KOPT-K1 (cell line): ENCODE results near the gene RUNX2.

Experiments
- H3K27ac ChIP-seq: fragments of 200-600 bp; sonication (generic); 2 replicates; pipeline ENCODE4 v1.5.1; 2016; ENCODE audit warnings: antibody characterized with exemption, mild to moderate bottlenecking, low read depth, low read length; ENCODE audit not compliant: poor library complexity, severe bottlenecking
- H3K36me3 ChIP-seq: fragments of 200-600 bp; sonication (generic); 2 replicates; pipeline ENCODE4 v1.5.1; 2017; ENCODE audit warnings: antibody characterized with exemption, mild to moderate bottlenecking, low read length, moderate library complexity; ENCODE audit not compliant: insufficient read depth
- H3K9me3 ChIP-seq: fragments of 200-600 bp; sonication (generic); 2 replicates; pipeline ENCODE4 v1.5.1; 2017; ENCODE audit warnings: antibody characterized with exemption, low read length, mild to moderate bottlenecking; ENCODE audit not compliant: insufficient read depth, poor library complexity, severe bottlenecking

The RUNX2 gene

DNA sequence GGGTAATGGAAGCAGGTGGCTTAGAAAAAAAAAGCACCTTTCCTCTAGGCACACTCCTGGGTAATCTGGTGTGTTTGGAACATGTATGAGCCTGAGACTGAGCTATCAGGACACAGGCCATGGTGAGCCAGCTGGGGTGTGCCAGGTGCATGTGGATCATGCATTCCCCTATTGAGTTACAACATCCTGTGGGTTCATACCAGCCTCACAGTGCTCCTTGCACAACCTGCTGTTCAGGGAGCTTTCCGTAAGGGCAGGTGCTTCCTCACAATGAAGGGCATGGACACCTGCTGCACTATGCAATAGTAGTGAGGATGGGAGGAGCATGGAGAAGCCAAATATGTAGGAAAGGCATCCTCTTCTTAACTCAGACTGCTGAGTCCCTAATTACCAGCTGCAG lies 246.8 kb downstream of the RUNX2 start:
- Histone ChIP-seq H3K9me3 (no peaks in the 10 kb centered on the region), H3K27ac (no peak overlapping the region), H3K36me3 (no peaks in the 10 kb centered on the region)

DNA sequence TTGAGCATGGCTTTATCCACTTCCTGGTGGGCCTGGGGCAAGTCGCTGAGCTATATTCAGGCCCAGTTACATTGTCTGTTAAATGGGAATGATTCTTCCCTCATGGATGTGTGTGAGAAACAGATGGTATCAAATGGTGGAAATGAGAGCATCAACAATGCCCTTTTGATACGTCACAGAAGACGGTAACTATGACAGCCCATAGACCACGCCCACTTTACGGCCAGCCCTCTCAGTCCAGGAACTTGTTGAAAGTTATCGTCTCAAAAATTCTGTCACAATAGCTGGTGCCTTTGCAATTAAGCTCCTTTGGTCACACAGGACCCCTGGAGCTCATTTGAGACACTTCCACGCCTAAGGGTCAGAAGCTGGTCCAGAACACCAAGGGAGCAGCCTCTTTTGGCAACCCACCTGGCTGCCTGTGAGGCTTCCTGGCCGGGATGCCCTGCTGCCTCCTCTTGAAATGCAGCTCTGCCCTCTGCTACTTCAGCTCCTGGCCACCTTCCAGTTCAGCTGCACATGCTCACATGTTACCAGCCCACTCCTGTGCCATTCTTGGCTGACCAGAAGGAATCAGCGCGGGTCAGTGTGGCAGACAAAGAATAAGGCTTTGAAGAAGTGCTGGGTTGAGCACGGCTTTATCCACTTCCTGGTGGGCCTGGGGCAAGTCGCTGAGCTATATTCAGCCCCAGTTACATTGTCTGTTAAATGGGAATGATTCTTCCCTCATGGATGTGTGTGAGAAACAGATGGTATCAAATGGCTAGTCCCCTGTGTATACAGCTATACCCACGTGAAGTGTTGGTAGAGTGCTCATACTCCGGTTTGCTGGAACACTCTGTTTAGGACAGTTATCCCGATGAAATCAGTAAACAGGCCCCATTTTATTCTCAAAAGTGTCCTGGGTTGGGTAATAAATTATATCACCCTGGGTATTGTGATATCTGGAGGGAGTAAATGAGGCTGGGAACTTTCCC lies 248.8 kb downstream of the RUNX2 start:
- Histone ChIP-seq H3K27ac (no peak overlapping the region), H3K36me3 (no peaks in the 10 kb centered on the region), H3K9me3 (no peaks in the 10 kb centered on the region)

DNA sequence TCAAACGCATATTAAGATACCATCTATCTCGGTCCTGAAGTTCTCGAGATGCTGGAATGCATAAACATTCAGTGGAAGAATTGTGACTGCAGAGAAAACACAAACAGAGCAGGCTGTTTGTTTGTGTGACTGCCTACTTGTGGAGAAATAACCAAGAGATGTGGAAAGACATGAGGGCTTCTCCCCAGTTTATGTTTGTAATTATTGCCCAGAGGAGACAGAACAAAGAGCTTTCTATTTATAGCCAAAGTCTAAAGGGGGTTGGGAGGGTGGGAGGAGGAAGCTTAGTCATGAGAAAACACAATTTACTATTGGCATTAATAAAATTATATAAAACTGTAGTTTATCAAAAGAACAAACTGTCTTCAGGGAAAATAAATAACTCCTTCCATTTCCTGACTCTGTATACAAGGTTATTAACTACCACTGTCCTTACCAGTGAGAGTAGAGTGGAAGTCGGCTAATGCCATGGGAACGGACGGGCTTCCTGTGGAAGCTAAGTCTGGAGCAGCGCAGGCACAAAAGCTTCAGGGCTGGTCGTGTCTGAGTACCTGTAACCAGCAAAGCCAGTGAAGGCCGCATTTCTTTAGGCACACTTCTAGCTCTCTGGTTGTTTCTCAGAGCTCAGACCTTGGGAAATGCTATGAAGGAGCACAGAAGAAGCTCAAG lies 249.8 kb downstream of the RUNX2 start:
- Histone ChIP-seq H3K27ac (no peak overlapping the region), H3K36me3 (no peaks in the 10 kb centered on the region), H3K9me3 (peaks cover 6% of the 10 kb centered on the region)

DNA sequence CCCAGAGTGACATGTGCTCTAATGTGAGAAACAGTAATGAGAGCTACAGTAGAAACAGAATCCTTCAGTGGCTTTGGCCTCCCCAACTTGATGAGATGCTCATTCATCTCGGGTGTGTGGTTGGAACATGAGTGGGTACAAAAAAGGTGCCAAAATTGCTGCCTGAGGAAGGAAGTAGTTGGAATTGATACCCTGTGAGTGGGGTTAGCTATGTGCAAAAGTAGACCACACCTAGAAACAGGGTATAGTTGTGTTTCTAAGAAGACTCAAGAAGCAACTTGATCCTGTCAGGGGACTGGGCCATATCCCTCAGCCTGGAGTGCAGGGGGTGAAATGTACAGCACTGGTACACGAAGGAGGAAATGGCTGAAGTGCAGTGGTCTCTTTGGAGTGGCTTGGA lies 256.0 kb downstream of the RUNX2 start:
- Histone ChIP-seq H3K36me3 (no peaks in the 10 kb centered on the region), H3K9me3 (peaks cover 6% of the 10 kb centered on the region), H3K27ac (no peak overlapping the region)

GRCh38 chr6:45586216-45587171 lies 258.4 kb downstream of the RUNX2 start:
- H3K27ac ChIP-seq = no peak overlapping the region
- H3K36me3 ChIP-seq = no peaks in the 10 kb centered on the region
- peaks cover 6% of the 10 kb centered on the region for H3K9me3 ChIP-seq

DNA sequence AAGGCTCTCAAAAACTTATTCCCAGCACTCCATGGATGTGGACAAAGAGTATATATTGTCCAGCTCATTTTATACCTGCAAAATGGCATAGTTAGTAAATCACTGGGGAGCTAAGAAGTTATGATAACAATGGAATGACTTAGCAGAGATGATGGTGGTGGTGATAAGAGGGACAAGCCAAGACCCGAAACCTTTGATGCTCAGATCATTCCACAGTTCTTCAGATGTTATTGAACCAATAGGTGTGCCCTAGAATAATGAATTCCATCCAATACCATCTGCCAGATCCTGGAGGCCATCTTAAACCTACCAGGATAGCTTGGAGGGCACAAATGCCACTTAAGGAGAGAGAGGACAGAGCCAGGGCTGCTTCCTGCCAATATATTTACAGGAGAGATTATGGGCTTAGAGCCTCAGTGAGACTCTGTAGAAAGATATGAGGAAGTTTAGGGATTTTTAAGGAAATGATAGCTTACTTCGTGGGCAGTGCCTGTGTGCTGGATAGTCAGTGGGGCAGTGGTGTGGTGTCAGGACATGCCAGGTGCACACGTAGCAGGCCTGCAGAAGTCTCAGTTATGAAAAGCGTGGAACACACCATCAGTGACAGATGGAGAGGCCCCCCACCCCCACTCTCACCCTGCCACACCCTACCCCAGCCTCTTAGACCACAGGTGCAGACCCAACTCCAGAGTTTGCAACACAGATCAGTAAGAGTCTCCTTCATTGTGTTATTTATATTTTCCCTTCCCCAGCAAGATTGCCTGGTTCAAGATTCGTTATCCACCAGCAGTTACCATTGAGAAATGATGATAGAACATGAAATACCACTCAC lies 259.3 kb downstream of the RUNX2 start:
- Histone ChIP-seq H3K27ac (no peak overlapping the region), H3K9me3 (peaks cover 5% of the 10 kb centered on the region), H3K36me3 (no peaks in the 10 kb centered on the region)

DNA sequence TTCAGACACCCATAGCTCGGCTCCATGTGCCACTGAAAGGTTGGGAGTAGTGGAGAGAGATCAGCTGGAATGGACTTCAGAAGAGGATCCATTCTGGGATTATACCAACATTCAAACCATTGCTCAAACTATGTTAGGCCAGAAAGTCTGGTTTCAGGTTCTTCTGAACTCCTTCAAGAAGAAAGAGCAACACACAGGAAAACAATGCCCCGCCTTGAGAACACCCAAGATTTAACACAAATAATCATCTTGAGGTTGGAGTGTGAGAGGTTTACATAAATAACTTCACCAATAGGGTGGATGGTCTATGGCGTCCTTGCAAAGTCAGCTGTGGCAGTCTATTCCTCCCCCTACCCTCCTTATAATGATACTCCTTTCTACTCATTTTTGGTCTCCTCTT lies 261.2 kb downstream of the RUNX2 start:
- Histone ChIP-seq H3K36me3 (no peaks in the 10 kb centered on the region), H3K27ac (no peak overlapping the region), H3K9me3 (no peaks in the 10 kb centered on the region)

DNA sequence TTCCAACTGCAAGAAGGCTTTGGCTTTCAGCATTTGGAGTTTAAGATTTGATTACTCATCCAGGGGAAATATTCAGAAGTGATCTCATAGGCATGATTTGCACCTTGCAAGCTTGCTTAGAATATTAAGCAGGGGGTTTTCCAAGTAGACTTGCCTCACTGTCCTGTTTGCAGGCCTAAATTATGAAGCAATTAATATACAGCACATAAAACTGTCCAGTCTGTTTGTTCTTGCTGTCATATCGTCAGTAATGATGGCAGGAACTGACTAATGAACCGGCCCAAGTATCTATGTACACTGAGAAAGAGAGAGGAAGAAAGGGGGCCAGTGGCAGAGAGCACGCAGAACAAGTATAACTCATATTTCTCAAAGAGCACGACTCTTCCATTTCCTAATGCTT lies 262.1 kb downstream of the RUNX2 start:
- no peaks in the 10 kb centered on the region for H3K9me3 ChIP-seq
- no peak overlapping the region for H3K27ac ChIP-seq
- H3K36me3 ChIP-seq = no peaks in the 10 kb centered on the region

- no peaks in the 10 kb centered on the region for H3K9me3 ChIP-seq
- H3K36me3 ChIP-seq = no peaks in the 10 kb centered on the region
- no peak overlapping the region for H3K27ac ChIP-seq
Measured at GRCh38 chr6:45590696-45591184, 262.6 kb downstream of the RUNX2 start.

DNA sequence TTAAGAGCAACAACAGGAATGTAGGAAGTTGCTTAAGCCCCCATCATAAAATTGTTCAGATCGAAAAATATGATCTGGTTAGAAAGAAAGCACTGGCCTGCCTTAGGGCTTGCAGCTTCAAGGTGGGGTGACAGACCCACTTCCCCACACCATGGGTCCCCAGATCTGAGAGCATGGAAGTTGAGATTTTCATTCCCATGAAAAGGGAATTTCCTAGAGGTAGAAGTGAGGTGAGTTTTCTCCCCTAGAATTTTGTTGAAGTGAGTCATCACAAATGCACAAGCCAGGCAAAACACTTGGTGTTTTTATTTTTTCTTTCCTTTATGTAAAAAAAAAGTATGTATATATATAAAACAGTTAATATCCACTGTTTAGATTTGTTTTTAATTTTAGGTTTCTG lies 263.2 kb downstream of the RUNX2 start:
- no peak overlapping the region for H3K27ac ChIP-seq
- no peaks in the 10 kb centered on the region for H3K36me3 ChIP-seq
- H3K9me3 ChIP-seq = no peaks in the 10 kb centered on the region

- no peaks in the 10 kb centered on the region for H3K9me3 ChIP-seq
- no peaks in the 10 kb centered on the region for H3K36me3 ChIP-seq
- H3K27ac ChIP-seq = no peak overlapping the region
Measured at GRCh38 chr6:45591890-45592289, 263.8 kb downstream of the RUNX2 start.

DNA sequence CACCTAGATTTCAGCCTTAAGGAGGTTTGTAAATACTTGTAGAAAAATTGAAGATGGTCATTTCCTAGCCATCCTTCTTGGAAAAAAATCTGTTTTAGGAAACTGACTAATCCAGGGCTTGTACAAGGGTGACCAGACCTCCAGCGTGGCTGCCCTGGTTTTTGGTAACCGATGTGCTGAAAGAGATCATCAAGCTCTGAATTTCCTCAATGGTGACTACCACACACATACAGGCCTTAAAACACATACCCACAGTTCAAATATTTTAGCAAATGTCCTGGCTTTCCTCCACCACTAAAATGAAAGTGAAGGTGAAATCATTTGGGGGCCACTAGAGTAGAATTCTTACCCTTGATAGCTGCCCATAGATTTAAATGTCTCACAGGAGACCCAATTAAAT lies 264.9 kb downstream of the RUNX2 start:
- H3K27ac ChIP-seq = no peak overlapping the region
- H3K9me3 ChIP-seq = no peaks in the 10 kb centered on the region
- no peaks in the 10 kb centered on the region for H3K36me3 ChIP-seq

DNA sequence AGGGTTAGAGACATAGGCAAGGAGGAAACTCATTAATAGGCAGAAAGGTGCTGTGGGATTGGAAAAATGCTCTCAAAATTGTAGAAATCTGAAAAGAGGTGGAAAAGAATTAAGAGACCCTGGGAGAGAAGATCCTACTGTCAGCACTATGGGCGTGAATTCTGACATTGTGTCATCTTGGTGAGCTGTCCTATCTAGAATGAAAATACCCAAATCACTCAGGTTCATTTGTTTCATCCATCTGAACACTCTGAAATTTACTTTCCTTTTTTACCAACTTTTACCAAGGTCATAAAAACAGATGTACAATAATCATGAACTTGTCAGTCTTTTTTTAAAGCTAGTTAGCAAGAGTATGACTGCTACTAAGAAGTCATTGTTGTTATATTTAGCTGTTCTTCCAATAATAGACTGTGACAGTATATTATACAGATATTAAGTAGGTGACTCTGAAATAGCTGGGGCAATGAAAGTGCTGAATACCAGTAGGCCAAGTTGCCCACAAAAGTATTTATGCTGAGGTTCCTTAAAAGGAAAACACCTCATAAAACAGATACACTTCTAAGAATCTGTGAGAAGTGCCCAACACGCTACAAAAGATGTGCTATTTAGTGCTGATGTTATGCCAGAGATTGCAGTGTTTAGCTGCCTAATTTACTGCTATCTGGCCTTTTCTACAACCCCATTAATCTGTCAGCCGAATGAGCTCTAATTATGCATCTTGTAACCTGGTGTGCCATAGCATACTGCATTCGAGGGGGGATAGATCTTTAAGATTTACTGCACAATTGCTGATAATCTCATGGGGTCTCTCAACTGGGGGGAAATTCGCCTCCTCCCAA lies 267.1 kb downstream of the RUNX2 start:
- peaks cover 9% of the 10 kb centered on the region for H3K9me3 ChIP-seq
- no peaks in the 10 kb centered on the region for H3K36me3 ChIP-seq
- no peak overlapping the region for H3K27ac ChIP-seq
